SW 1271 (cell line): ENCODE measurements around the gene FILIP1.

Experiments used
- DNase-seq, 2 experiments: peaks; one replicate each; lab custom pipeline; 2025; lab: John Stamatoyannopoulos, UW

Gene FILIP1

GRCh38 chr6:75492386-75493153 is 1.0 kb downstream of the FILIP1 start:
- no peak for DNase-seq

GRCh38 chr6:75491291-75491690 is 2.3 kb downstream of the FILIP1 start:
- DNase-seq: no peak

GRCh38 chr6:75490706-75491105 is 2.9 kb downstream of the FILIP1 start:
- no peak for DNase-seq

- no peak for DNase-seq
Observed at GRCh38 chr6:75489025-75489424, 4.6 kb downstream of the FILIP1 start.

- no peak for DNase-seq
Observed at GRCh38 chr6:75488033-75488432, 5.6 kb downstream of the FILIP1 start.

- DNase-seq: no peak
Observed at GRCh38 chr6:75486850-75487518, 6.6 kb downstream of the FILIP1 start.

- DNase-seq: no peak
Observed at GRCh38 chr6:75484535-75484934, 9.1 kb downstream of the FILIP1 start.

GRCh38 chr6:75483136-75483952 is 10.3 kb downstream of the FILIP1 start:
- no peak for DNase-seq

- no peak for DNase-seq
Observed at GRCh38 chr6:75481936-75482593, 11.5 kb downstream of the FILIP1 start.

GRCh38 chr6:75481394-75481793 is 12.2 kb downstream of the FILIP1 start:
- DNase-seq: no peak

GRCh38 chr6:75480425-75480824 is 13.2 kb downstream of the FILIP1 start:
- DNase-seq: no peak

- no peak for DNase-seq
Observed at GRCh38 chr6:75479712-75480111, 13.9 kb downstream of the FILIP1 start.

GRCh38 chr6:75478929-75479328 is 14.7 kb downstream of the FILIP1 start:
- no peak for DNase-seq

- DNase-seq: no peak
Observed at GRCh38 chr6:75472885-75473284, 20.7 kb downstream of the FILIP1 start.

- DNase-seq: no peak
Observed at GRCh38 chr6:75467966-75468365, 25.6 kb downstream of the FILIP1 start.

- no peak for DNase-seq
Observed at GRCh38 chr6:75467284-75467683, 26.3 kb downstream of the FILIP1 start.

GRCh38 chr6:75466636-75467035 is 27.0 kb downstream of the FILIP1 start:
- DNase-seq: no peak

- DNase-seq: no peak
Observed at GRCh38 chr6:75463908-75464307, 29.7 kb downstream of the FILIP1 start.

- DNase-seq: no peak
Observed at GRCh38 chr6:75463061-75463460, 30.5 kb downstream of the FILIP1 start.

GRCh38 chr6:75460681-75461080 is 32.9 kb downstream of the FILIP1 start:
- DNase-seq: no peak

GRCh38 chr6:75458895-75459294 is 34.7 kb downstream of the FILIP1 start:
- no peak for DNase-seq

GRCh38 chr6:75450903-75451302 is 42.7 kb downstream of the FILIP1 start:
- DNase-seq: no peak
